ENCODE data around the gene PAN2.
"Not testable (repeated sequence)": the region's sequence is repeated elsewhere in the genome, so short reads cannot be mapped to it uniquely, and the experiment has no call there.

The PAN2 gene, protein sequence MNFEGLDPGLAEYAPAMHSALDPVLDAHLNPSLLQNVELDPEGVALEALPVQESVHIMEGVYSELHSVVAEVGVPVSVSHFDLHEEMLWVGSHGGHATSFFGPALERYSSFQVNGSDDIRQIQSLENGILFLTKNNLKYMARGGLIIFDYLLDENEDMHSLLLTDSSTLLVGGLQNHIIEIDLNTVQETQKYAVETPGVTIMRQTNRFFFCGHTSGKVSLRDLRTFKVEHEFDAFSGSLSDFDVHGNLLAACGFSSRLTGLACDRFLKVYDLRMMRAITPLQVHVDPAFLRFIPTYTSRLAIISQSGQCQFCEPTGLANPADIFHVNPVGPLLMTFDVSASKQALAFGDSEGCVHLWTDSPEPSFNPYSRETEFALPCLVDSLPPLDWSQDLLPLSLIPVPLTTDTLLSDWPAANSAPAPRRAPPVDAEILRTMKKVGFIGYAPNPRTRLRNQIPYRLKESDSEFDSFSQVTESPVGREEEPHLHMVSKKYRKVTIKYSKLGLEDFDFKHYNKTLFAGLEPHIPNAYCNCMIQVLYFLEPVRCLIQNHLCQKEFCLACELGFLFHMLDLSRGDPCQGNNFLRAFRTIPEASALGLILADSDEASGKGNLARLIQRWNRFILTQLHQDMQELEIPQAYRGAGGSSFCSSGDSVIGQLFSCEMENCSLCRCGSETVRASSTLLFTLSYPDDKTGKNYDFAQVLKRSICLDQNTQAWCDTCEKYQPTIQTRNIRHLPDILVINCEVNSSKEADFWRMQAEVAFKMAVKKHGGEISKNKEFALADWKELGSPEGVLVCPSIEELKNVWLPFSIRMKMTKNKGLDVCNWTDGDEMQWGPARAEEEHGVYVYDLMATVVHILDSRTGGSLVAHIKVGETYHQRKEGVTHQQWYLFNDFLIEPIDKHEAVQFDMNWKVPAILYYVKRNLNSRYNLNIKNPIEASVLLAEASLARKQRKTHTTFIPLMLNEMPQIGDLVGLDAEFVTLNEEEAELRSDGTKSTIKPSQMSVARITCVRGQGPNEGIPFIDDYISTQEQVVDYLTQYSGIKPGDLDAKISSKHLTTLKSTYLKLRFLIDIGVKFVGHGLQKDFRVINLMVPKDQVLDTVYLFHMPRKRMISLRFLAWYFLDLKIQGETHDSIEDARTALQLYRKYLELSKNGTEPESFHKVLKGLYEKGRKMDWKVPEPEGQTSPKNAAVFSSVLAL

DNA sequence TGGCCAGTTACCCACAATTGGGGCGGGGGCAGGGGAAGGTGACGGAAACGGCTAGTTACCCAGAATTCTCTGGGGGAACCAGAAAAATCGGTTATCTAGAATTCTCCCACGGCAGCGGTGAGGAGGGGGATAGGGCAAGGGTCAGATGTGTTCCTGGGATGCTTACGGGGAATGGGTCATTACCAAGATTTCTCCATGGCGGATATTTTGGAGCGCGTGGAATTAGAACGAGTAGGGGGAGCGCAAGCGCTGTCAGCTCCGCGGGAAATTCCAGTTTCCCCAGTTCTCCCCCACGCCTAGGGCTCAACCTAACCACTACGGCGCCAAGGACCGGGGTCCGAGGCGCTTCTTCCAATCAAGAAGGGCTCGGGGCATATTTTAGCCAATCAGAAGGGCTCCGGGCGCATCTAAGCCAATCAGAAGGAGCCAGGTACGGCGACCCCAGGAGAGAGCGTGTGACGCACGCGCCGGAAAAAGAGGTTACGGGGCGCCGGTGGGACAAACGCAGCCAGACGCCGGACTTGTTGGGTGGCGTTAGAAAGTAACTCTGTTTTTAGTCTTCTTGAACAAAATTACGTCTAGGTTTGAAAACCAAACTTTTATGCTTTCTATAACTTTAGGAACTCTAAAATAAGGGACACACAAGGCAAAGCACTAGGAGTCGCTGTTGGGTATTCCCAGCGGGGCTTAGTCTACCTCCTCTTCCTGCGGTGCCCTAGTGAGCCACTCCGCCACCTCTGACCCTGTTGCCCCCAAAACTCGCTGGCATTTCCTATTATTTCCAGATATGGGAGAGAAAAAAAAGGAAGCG, at the start of gene PAN2:
PAN2 (minus strand) TSS at position 322 of the 811 bp plus-strand sequence. CDS start 906 bp downstream, outside the sequence.
- peak; percentile 84 for DNase-seq

DNA sequence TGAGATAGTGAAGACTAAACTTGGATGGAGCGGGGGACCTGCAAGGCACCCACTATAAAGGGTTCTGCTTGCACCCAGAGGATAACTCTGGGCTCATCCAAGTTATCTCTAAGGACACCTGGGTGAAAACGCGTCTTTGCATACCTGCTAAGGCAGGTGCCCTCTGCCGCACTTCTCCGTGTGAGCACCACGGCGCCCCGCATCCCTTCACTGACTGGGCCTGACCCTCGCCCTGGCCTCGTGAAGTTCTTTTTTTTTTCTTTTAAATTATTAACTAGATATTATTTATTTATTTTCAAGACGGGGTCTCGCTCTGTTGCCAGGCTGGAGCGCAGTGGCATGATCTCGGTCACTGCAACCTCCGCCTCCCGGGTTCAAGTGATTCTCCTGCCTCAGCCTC, 48.8 kb upstream of the PAN2 start:
- DNase-seq: no peak

DNA sequence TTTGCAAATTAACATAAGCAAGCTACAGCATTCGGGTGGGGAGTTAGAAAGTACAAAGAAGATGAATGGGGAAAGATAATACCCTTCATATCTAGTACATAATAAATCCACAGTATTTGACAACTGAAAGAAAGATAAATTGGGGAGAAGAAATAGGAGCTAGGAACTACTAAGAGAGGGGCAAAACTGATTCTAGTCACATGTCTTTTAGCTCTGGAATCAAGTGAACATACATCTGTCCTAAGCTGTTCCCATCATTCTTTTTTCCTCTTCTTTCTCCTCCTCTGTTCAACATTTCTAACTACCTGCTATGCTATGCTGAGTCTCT, 44.2 kb upstream of the PAN2 start:
- no peak for DNase-seq

DNA sequence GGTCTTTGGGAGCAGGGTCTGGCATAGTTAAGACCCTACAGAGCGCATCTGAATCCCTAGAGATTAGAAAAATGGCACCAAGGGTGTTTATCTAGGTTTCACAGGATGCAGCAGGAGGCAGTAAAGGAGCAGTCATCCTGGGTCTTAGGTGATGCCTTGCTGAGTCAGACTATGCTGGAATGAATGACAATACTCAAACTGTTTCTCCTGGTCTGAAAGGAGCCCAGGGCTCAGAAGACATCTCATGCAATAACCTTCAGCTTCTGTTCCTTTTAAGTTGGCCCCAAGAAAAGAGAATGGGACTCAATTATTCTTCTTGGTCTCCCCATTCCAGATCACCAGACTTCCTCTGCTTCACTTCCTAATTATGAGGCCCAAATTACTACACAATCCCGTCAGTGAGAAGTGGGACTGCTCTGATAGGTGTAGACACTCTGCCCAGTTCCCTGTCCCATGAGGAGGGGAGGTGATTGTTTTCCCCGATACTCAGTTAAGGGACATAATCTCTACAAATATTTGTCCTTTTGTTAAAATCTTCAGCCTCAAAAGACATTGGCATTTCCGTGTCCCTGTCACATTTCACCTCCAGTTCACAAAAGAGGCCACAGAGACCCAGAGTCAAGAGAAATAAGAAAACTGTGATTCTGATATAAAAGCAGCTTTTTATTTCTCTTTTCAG, 43.6 kb upstream of the PAN2 start:
- no peak for DNase-seq

DNA sequence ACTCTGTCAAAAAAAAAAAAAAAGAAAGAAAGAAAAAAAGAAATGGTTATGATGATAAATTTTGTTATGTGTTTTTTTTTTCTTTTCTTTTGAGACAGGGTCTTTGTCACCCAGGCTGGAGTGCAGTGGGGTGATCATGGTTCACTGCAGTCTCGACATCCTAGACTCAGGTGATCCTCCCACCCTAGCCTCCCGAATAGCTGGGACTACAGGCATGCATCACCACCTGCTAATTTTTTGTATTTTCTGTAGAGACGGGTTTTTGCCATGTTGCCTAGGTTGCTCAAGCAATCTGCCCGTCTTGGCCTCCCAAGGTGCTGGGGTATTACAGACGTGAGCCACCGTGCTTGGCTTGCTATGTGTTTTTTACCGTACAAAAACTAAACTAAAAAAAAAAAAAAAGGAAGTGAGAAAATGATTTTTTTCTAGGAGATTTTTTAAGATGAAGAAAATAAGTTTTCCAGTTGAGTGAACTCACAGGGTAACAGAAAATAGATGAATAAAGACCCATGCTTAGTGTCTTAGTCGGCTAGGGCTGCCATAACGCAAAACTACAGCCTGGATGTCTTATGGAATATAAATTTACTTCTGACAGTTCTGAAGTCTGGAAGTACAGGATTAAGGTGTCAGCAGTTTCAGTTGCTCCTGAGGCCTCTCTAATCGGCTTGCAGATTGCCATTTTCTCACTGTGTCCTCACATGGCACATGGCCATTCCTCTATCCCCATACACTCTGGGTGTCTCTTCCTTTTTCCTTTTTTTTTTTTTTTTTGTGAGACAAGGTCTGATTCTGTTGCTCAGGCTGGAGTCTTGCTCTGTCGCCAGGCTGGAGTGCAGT, 42.0 kb upstream of the PAN2 start:
- no peak for DNase-seq

DNA sequence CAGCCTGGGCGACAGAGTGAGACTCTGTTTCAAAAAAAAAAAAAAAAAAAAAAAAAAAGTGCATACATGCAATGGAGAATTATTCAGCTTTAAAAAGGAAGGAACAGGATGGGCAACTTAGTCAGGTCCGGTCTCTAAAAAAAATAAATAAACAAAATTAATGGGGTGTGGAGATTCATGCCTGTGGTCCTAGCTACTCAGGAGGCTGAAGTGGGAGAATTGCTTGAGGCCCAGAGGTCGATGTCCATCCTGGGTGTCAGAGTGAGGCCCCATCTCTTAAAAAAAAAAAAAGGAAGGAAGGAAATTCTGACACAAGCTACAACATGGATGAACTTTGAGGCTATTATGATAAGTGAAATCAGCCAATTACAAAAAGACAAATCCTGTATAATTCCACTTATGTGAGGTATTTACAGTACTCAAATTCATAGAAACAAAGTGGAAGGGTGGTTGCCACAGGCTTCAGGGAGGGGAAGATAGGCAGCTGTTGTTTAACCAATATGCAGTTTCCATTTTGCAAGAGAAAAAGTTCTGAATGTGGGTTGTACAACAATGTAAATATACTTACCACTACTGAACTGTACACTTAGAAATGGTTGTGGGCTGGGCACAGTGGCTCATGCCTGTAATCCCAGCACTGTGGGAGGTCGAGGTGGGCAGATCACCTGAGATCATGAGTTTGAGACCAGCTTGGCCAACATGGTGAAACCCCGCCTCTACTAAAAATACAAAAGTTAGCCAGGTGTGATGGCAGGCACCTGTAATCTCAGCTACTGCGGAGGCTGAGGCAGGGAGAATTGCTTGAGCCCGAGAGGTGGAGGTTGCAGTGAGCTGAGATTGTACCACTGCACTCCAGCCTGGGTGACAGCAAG, 41.2 kb upstream of the PAN2 start:
- DNase-seq: no peak

DNA sequence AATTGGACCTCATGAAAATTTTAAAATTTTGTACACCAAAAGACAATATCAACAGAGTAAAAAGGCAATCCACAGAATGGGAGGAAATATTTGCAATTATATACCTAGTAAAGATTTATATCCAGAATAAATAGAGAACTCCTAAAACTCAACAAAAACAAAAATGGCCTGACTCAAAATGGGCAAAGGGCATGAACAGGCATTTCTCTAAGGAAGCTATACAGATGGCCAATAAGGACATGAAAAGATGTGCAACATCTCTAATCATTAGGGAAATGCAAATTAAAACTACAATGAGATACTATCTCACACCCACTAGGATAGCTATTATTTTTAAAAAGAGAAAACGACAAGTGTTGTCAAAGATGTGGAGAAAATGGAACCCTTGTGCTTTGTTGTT, 39.7 kb upstream of the PAN2 start:
- DNase-seq: no peak

DNA sequence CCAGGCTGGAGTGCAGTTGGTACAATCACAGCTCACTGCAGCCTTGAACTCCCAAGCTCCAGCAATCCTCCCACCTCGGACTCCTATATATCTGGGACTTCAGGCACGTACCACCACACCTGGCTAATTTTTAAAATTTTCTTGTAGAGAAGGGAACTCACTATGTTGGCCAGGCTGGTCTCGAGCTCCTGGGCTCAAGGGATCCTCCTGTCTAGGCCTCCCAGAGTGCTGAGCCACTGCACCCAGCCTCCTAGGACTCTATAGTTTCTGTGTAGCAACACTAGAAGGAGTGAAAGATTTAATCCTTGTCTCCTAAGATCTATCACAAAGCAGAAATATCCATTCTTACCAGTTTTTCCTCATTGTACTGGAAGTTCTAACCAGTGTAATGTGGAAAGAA, 33.1 kb upstream of the PAN2 start:
- DNase-seq: no peak

DNA sequence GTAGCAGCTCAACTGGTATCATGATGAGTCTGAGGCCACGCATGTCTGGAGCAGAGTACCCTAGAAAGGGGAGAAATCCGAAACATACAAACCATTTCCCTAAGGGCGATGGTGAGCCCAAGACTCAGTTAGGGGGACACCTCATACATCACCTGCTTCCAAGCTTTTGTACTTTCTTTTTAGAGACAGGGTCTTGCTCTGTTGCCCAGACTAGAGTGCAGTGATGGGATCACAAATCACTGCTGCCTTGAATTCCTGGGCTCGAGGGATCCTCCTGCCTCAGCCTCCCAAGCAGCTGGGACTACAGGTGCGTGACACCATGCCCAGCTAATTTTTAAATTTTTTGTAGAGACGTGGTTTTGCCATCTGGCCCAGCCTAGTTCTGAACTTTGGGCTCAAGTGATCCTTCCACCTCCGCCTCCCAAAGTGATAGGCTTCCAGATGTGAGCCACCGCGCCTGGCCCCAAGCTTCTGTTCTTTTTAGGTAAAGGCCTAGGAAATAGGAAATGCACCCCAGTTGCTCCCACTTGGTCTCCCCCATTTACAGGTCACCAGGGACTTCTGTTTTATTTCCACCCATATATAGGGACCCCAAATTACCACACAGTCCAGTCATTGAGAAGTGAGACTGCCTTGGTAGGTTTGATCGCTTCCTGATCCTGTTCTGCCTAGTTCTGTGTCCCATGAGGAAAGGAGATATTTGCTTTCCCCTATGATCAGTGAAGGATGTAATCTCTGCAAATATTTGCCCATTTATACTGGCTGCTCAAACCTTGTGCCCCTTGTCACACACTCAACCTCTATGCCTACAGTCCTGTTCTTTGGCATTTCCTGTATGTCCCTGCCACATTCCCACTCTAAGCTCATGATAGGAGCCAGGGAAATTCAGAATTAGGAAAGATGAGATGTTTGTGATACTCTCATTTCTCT, 28.6 kb upstream of the PAN2 start, which contains the start of gene APOF:
APOF (minus strand) TSS at position 728 of the 930 bp plus-strand sequence; CDS start at position 616, 112 bp downstream.
- DNase-seq: no peak

DNA sequence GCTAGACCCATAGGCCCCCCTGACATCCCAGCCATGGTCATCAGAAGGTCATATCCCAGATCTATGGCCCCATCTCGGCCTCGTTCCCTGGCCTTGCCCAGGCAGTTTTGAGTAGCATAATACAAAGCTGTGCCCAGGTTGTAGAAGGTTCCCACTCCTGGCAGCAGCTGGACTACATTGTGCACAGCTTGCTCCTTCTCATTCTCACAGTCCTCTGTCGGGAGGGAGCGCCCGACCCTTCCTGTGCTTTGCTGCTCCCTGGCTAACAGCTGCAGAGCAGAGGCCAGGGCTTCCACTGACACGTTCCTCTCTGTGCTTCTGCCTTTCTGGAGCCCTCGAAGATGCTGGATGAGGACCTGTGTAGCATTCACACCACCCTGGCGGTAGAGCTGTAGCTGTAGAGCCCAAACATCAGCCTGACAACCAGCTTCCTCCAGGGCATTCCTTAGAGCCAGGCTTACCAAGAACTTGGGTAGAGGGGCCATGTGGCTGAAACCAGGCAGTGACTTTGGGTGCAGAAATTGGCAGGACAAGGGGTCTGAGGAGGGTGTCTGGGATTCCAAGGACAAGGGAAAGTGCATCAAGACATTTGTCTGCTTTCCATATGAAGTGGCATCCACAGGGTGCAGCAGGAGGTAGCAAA, 27.8 kb upstream of the PAN2 start:
- no peak for DNase-seq

DNA sequence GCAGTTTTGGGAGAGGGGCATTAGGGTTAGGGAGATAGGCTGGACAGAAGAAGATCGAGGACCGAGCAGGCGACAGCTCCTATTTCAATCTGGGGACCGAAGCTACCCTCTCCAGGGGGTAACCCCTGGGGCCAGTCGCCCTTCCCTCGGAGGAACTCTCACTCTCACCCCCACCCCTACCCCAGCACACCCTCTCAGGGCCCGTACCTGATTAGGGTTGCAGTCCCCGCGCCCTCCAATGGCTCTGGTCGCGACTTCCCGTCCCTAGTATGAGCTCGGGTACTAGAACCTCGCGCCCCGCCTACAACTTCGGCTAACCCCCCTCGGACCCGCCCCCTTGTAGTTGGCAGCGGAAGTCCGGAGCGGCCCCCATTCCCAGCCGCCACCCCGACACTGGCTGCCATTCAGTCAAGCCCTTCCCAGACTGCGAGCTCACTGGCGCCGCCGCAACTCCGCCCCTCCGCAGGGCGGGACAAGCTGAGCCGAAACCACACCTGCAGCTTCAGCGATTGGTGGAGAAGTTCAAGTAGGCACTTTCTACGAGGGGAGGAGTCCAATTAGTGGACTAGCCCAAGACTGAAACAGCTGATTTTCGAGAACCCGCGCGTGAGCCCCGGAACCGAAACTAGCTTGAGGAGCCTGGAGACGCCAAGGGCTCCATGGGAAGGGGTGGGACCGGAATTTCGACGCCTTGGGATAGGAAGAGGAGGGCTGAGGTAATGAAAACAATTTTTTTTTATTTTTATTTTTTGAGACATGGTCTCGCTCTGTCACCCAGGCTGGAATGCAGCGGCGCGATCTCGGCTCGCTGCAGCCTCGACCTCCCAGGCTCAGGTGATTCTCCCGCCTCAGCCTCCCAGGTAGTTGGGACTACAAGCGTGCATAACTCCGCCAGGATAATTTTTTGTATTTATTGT, 26.3 kb upstream of the PAN2 start, which contains the start of gene STAT2:
STAT2 (minus strand) TSS at position 257 of the 917 bp plus-strand sequence. CDS start 3,536 bp downstream, outside the sequence.
- DNase-seq: peak; percentile 91

DNA sequence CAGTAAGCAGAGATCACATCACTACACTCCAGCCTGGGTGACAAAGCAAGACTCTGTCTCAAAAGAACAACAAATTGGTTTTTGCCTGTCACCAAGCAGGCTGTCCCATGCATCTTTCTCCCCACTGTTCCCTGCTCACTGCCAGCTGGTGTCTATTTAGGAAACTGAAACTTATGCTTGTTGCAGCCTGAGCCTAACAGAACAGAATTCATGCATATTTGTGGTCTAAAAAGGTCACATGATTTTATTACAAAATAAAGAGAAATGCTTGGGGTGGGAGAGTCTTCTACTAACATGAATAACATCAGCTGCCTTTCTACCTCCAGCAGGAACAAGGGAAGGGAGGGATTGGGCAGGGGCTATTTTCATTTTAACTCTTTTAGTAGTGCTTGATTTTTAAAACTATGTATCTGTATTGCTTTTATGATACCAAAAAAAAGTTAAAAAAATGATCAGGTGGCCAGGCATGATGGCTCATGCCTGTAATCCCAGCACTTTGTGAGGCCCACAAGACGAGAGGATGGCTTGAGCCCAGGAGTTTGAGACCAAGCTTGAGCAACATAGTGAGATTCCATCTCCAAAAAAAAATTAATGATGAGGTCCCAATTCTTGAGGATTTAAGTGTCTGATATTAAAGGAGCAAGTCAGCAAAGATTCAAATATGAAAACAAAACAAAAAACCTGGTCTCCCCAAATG, 25.2 kb upstream of the PAN2 start:
- DNase-seq: no peak

DNA sequence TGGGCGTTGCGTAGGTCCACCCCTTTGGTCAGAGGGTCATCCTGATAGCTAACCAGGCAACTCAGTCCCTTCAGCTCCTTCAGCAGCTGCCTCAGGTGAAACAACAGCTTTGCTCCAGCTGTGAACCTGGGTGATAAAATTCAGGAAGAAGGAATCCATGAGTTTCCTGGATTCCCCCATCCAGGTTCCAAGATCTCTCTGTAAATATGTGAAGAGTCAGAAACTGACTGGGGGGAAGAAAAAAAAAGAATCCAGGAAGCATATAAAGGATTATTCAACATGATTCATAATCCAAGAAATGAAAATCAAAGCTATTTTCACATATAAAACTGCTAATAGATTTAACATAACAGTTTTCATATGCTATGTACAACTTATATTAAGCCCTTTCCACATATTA, 17.5 kb upstream of the PAN2 start:
- DNase-seq: no peak

DNA sequence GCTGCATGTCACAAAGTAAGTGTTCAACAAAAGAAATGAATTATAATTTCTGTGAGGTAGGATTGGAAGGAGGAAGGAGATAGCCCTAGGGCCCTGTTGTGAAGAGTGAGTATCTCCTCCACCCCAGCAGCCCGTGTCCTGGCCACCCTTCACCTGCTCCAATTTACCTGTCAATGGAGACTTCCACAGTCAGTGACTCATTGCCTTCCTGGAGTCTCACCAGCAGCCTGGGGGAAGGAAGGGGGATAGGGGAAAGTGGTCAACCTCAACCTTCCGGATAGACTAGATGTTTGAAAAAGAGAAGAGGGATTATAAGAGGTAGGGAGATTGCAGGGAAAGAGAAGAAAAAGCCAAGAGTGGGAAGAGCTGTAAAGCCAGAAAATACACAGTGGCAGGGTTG, 16.9 kb upstream of the PAN2 start:
- DNase-seq: no peak

DNA sequence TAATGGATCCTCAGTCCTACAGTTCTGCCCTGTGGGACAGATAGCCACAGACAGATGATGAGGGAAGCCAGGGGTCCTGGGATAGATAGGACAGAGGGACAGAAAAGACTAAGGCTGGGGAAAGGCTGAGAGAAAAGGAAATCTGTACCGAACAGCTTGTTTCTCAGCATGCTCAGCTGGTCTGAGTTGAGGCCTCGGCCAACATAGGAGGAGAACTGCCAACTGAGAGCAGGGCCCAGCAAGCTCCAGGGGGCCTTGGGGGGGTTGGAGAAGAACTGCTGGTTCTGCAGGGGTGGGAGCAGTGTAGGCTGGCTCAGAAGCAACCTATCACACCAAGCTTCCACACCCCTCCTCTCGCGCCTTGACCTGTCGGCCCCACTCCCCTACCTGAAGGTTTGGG, 15.0 kb upstream of the PAN2 start:
- no peak for DNase-seq

DNA sequence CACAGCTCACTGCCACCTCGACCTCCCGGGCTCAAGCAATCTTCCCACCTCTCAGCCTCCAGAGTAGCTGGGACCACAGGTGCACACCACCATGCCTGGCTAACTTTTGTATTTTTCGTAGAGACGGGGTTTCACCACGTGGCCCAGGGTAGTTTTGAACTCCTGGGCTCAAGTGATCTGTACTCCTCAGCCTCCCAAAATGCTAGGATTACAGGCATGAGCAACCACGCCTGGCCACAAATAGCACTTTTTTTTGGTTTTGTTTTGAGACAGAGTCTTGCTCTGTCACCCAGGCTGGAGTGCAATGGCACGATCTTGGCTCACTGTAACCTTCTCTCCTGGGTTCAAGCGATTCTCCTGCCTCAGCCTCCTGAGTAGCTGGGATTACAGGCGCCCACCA, 13.5 kb upstream of the PAN2 start:
- not testable (repeated sequence) for DNase-seq
